H9 (cell line): ENCODE measurements around the gene RCAN3. TPM values are rescaled to one million over a fixed set of nuclear protein-coding genes. Genes with fewer than 3 reads are reported as not detected.

Source experiments
- DNase-seq: peaks from one replicate; pipeline ENCODE4 v3.0.0-alpha.2; 2017
- H2AFZ ChIP-seq: one replicate; pipeline ENCODE4 v1.6.1; 2013; ENCODE audit warnings: mild to moderate bottlenecking, low read length, control low read depth, moderate library complexity
- H2AK5ac ChIP-seq: 2 replicates; pipeline ENCODE4 v1.6.1; 2013; ENCODE audit warnings: low read length, control low read depth, mixed read lengths; ENCODE audit not compliant: insufficient read length
- H2BK120ac ChIP-seq: one replicate; pipeline ENCODE4 v1.6.1; 2013; ENCODE audit warnings: low read depth, mild to moderate bottlenecking, low read length, control low read depth, inconsistent platforms; ENCODE audit not compliant: poor library complexity, severe bottlenecking
- H2BK12ac ChIP-seq: 2 replicates; pipeline ENCODE4 v1.6.1; 2013; ENCODE audit warnings: low read length, control low read depth, mixed read lengths, low read depth; ENCODE audit not compliant: insufficient read length
- H2BK15ac ChIP-seq: 2 replicates; pipeline ENCODE4 v1.6.1; 2013; ENCODE audit warnings: low read depth, low read length, control low read depth
- H2BK20ac ChIP-seq: one replicate; pipeline ENCODE4 v1.6.1; 2013; ENCODE audit warnings: low read depth, mild to moderate bottlenecking, low read length, control low read depth, inconsistent platforms; ENCODE audit not compliant: poor library complexity, severe bottlenecking
- H2BK5ac ChIP-seq: 2 replicates; pipeline ENCODE4 v1.6.1; 2013; ENCODE audit warnings: low read length, control low read depth, mixed read lengths; ENCODE audit not compliant: insufficient read length
- H3K14ac ChIP-seq: 2 replicates; pipeline ENCODE4 v1.6.1; 2013; ENCODE audit warnings: low read length, control low read depth; ENCODE audit not compliant: insufficient read depth
- H3K18ac ChIP-seq: 2 replicates; pipeline ENCODE4 v1.6.1; 2013; ENCODE audit warnings: low read depth, mild to moderate bottlenecking, mixed read lengths, low read length, control low read depth; ENCODE audit not compliant: insufficient read length
- H3K23ac ChIP-seq: 2 replicates; pipeline ENCODE4 v1.6.1; 2013; ENCODE audit warnings: low read length, control low read depth, mixed read lengths, low read depth; ENCODE audit not compliant: insufficient read length
- H3K23me2 ChIP-seq: 2 replicates; pipeline ENCODE4 v1.6.1; 2013; ENCODE audit warnings: low read depth, mild to moderate bottlenecking, mixed read lengths, low read length, control low read depth; ENCODE audit not compliant: insufficient read length, poor library complexity, severe bottlenecking
- H3K27ac ChIP-seq: 2 replicates; pipeline ENCODE4 v1.5.1; 2013; ENCODE audit warnings: low read length, control low read depth, mixed read lengths, low read depth; ENCODE audit not compliant: insufficient read length
- H3K27me3 ChIP-seq: 2 replicates; pipeline ENCODE4 v1.6.1; 2013; ENCODE audit warnings: low read length, control low read depth, inconsistent platforms; ENCODE audit not compliant: insufficient read depth
- H3K4ac ChIP-seq: 2 replicates; pipeline ENCODE4 v1.6.1; 2013; ENCODE audit warnings: low read depth, mild to moderate bottlenecking, control low read depth, inconsistent platforms, low read length, moderate library complexity
- H3K4me1 ChIP-seq: 2 replicates; pipeline ENCODE4 v1.6.1; 2013; ENCODE audit warnings: low read length, control low read depth, inconsistent platforms; ENCODE audit not compliant: insufficient read depth
- H3K4me2 ChIP-seq: 2 replicates; pipeline ENCODE4 v1.6.1; 2013; ENCODE audit warnings: low read length, control low read depth, mixed read lengths; ENCODE audit not compliant: insufficient read length, insufficient read depth
- H3K56ac ChIP-seq: 2 replicates; pipeline ENCODE4 v1.6.1; 2013; ENCODE audit warnings: low read depth, mild to moderate bottlenecking, mixed read lengths, low read length, control low read depth; ENCODE audit not compliant: insufficient read length
- H3K79me1 ChIP-seq: 2 replicates; pipeline ENCODE4 v1.6.1; 2013; ENCODE audit warnings: low read depth, mild to moderate bottlenecking, moderate library complexity, low read length, control low read depth, inconsistent platforms; ENCODE audit not compliant: insufficient read depth, poor library complexity, severe bottlenecking
- H3K79me2 ChIP-seq: 2 replicates; pipeline ENCODE4 v1.6.1; 2013; ENCODE audit warnings: low read length, control low read depth, inconsistent platforms; ENCODE audit not compliant: insufficient read depth
- H3K9ac ChIP-seq: 2 replicates; pipeline ENCODE4 v1.6.1; 2013; ENCODE audit warnings: low read length, control low read depth, mixed read lengths; ENCODE audit not compliant: insufficient read length; ENCODE audit errors: extremely low read depth
- H3K9me3 ChIP-seq: one replicate; pipeline ENCODE4 v1.6.1; 2013; ENCODE audit warnings: low read depth, low read length, inconsistent platforms; ENCODE audit not compliant: control insufficient read depth
- H3T11ph ChIP-seq: one replicate; pipeline ENCODE4 v1.6.1; 2013; ENCODE audit warnings: mild to moderate bottlenecking, low read length, control low read depth, inconsistent platforms
- H4K20me1 ChIP-seq: one replicate; pipeline ENCODE4 v1.6.1; 2013; ENCODE audit not compliant: control insufficient read depth, insufficient read length, insufficient read depth
- H4K5ac ChIP-seq: 2 replicates; pipeline ENCODE4 v1.6.1; 2013; ENCODE audit warnings: low read depth, mild to moderate bottlenecking, mixed read lengths, low read length, control low read depth; ENCODE audit not compliant: insufficient read length
- H4K8ac ChIP-seq: replicated peaks from 2 replicates; pipeline ENCODE4 v1.6.1; 2013; ENCODE audit warnings: low read length, control low read depth, mixed read lengths, low read depth; ENCODE audit not compliant: insufficient read length
- H4K91ac ChIP-seq: 2 replicates; pipeline ENCODE4 v1.6.1; 2013; ENCODE audit warnings: low read depth, mild to moderate bottlenecking, moderate library complexity, mixed read lengths, low read length, control low read depth; ENCODE audit not compliant: insufficient read length
- H3K27ac Mint-ChIP-seq, 3 experiments: 2 replicates in 2 of 3; 3 replicates in 1 of 3; pipeline ENCODE4 v1.8.0; 2020 to 2021; ENCODE audit warnings: mixed read lengths in 3 of 3, mild to moderate bottlenecking in 1 of 3, moderate library complexity in 1 of 3
- H3K27me3 Mint-ChIP-seq: 2 replicates; pipeline ENCODE4 v1.8.0; 2021; ENCODE audit warnings: low read depth, mild to moderate bottlenecking, moderate library complexity, mixed read lengths
- H3K36me3 Mint-ChIP-seq, 3 experiments: 2 replicates in 2 of 3; 3 replicates in 1 of 3; pipeline ENCODE4 v1.8.0; 2020 to 2021; ENCODE audit warnings: low read depth in 3 of 3, mixed read lengths in 3 of 3; ENCODE audit not compliant: insufficient read depth in 1 of 3
- H3K4me1 Mint-ChIP-seq, 2 experiments: 2 replicates each; pipeline ENCODE4 v1.8.0; 2020; ENCODE audit warnings: mixed read lengths in 2 of 2
- H3K4me3 Mint-ChIP-seq, 2 experiments: 2 replicates in 1 of 2; 3 replicates in 1 of 2; pipeline ENCODE4 v1.8.0; 2020 to 2021; ENCODE audit warnings: mild to moderate bottlenecking in 2 of 2, mixed read lengths in 2 of 2, moderate library complexity in 1 of 2
- H3K9me3 Mint-ChIP-seq, 2 experiments: 2 replicates in 1 of 2; 3 replicates in 1 of 2; pipeline ENCODE4 v1.8.0; 2020; ENCODE audit warnings: mild to moderate bottlenecking in 2 of 2, mixed read lengths in 2 of 2, moderate library complexity in 1 of 2
- WGBS: extraction: QIAGEN DNeasy Blood & Tissue Kit; methylation state at CpG from one replicate; pipeline ENCODE4 v1.1.7; 2013; ENCODE audit warnings: missing lambda C conversion rate, low lambda C conversion rate, mixed read lengths; ENCODE audit not compliant: insufficient read length; ENCODE audit errors: extremely low coverage; 5-methylcytosine and 5-hydroxymethylcytosine counted together
- total RNA-seq: library from RNA; stranded (reverse); gene quantifications from 2 replicates; pipeline ENCODE4 v1.2.1, GENCODE V29; 2021
- TF ChIP-seq, protein P1 (sequence below): fragments of 200-600 bp; sonication (generic); conservative IDR thresholded peaks from 3 replicates; pipeline ENCODE4 v1.8.0; 2021; ENCODE audit warnings: antibody characterized with exemption, mild to moderate bottlenecking

Gene RCAN3
- total RNA-seq, 1 experiment from 2014 or later: 13.0 TPM

DNA sequence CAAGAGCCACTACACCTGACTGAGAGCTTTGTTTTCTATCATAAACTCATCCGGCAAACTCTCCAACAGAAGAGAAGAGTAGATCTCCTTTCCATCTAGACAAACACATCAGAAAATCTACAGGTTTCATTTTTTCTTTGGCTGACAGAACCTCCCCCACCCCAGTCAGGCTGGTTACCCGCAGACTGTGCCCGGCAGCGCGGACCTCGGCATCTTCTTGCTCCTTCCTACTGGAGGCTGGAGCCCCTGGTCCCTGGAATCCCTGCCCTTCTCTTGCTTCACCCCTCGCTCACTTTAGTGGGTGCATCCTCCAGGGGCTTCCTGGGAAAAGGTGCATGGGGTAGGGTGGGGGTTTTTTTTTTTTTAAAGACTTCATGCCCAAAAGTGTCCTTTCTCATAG lies 76.2 kb downstream of the RCAN3 start:
- Mint-ChIP-seq H3K27me3 (no peaks in the 10 kb centered on the region), H3K36me3 (no peaks in the 10 kb centered on the region), H3K4me1 (peaks cover 0 to 2% of the 10 kb centered on the region in 2 experiments; a peak in 1 of 4 replicates), H3K27ac (no peak overlapping the region; a peak in 1 of 7 replicates), H3K4me3 (no peak overlapping the region; a peak in 1 of 5 replicates), H3K9me3 (peaks cover 0 to 3% of the 10 kb centered on the region in 2 experiments; a peak in 1 of 5 replicates)
- H3K27ac ChIP-seq: no peak overlapping the region
- no peak overlapping the region for H3K23ac ChIP-seq
- no peak overlapping the region for H3T11ph ChIP-seq
- H3K4me2 ChIP-seq: no peak overlapping the region
- no CpG with 5 or more reads among the region's 7 CpGs for WGBS
- H4K91ac ChIP-seq: no peak overlapping the region
- no peaks in the 10 kb centered on the region for H3K23me2 ChIP-seq
- no peaks in the 10 kb centered on the region for H3K79me1 ChIP-seq
- H2BK5ac ChIP-seq: no peak overlapping the region
- H4K20me1 ChIP-seq: no peaks in the 10 kb centered on the region
- H3K79me2 ChIP-seq: no peaks in the 10 kb centered on the region
- no peaks in the 10 kb centered on the region for H3K9me3 ChIP-seq
- no peak overlapping the region for H3K14ac ChIP-seq
- H3K4me1 ChIP-seq: no peaks in the 10 kb centered on the region
- no peak for DNase-seq
- no peak overlapping the region for H2AFZ ChIP-seq
- H3K4ac ChIP-seq: no peak overlapping the region
- no peak overlapping the region for H3K56ac ChIP-seq
- H3K9ac ChIP-seq: no peak overlapping the region
- H2BK15ac ChIP-seq: no peak overlapping the region
- no peak overlapping the region for H3K18ac ChIP-seq
- H2BK20ac ChIP-seq: no peak overlapping the region
- H2AK5ac ChIP-seq: no peak overlapping the region
- TF ChIP-seq, protein P1, sequence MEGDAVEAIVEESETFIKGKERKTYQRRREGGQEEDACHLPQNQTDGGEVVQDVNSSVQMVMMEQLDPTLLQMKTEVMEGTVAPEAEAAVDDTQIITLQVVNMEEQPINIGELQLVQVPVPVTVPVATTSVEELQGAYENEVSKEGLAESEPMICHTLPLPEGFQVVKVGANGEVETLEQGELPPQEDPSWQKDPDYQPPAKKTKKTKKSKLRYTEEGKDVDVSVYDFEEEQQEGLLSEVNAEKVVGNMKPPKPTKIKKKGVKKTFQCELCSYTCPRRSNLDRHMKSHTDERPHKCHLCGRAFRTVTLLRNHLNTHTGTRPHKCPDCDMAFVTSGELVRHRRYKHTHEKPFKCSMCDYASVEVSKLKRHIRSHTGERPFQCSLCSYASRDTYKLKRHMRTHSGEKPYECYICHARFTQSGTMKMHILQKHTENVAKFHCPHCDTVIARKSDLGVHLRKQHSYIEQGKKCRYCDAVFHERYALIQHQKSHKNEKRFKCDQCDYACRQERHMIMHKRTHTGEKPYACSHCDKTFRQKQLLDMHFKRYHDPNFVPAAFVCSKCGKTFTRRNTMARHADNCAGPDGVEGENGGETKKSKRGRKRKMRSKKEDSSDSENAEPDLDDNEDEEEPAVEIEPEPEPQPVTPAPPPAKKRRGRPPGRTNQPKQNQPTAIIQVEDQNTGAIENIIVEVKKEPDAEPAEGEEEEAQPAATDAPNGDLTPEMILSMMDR: no peak
- no peaks in the 10 kb centered on the region for H3K27me3 ChIP-seq
- H2BK12ac ChIP-seq: no peak overlapping the region
- H4K5ac ChIP-seq: no peak overlapping the region
- no peak overlapping the region for H2BK120ac ChIP-seq
- H4K8ac ChIP-seq: no peak overlapping the region
